IMR-90 (cell line): ENCODE data around the gene MCTP1. TPM values are rescaled to one million over a fixed set of nuclear protein-coding genes. Genes with fewer than 3 reads are reported as not detected.

Experiments used
- ATAC-seq: fragments of 200-7000 bp; cut with Tn5 transposase; 2 replicates; pipeline ENCODE4 v1.9.1; 2020; ENCODE audit warnings: low read depth, mild to moderate bottlenecking, moderate library complexity
- BruUV-seq: library from RNA; stranded (reverse); fragments of 400-500 nt; replicated peaks from 2 replicates; lab custom pipeline; 2021; lab: Mats Ljungman, UMichigan
- CTCF ChIA-PET: fragments of 300-600 bp; formaldehyde crosslinking; extraction: SDS; loops from one replicate; lab custom pipeline; 2021; ENCODE audit warnings: antibody characterized with exemption; lab: Yijun Ruan, JAX
- POLR2A ChIA-PET: fragments of 300-600 bp; sonication (Branson Sonifier 250); formaldehyde crosslinking; loops from one replicate; lab custom pipeline; 2022; ENCODE audit warnings: antibody characterized with exemption; ENCODE audit not compliant: unreplicated experiment; lab: Charles Lee
- DNase-seq: peaks from one replicate; pipeline ENCODE4 v3.0.0; 2013
- H2AFZ ChIP-seq: replicated peaks from 2 replicates; pipeline ENCODE3; 2013; ENCODE audit warnings: low read length, mild to moderate bottlenecking; ENCODE audit not compliant: poor library complexity
- H2AK5ac ChIP-seq: 2 replicates; pipeline ENCODE4 v1.6.1; 2013; ENCODE audit warnings: low read depth, low read length, inconsistent platforms
- H2AK9ac ChIP-seq: replicated peaks from 2 replicates; pipeline ENCODE3; 2013; ENCODE audit warnings: mild to moderate bottlenecking, low read depth, low read length, moderate library complexity; ENCODE audit not compliant: poor library complexity
- H2BK120ac ChIP-seq: 2 replicates; pipeline ENCODE4 v1.6.1; 2013; ENCODE audit warnings: low read depth, low read length, inconsistent platforms
- H2BK15ac ChIP-seq: 3 replicates; pipeline ENCODE4 v1.6.1; 2013; ENCODE audit warnings: low read depth, low read length, inconsistent platforms
- H2BK20ac ChIP-seq: 2 replicates; pipeline ENCODE4 v1.6.1; 2013; ENCODE audit warnings: low read depth, mild to moderate bottlenecking, inconsistent platforms, low read length, moderate library complexity
- H2BK5ac ChIP-seq: 2 replicates; pipeline ENCODE4 v1.6.1; 2013; ENCODE audit warnings: mild to moderate bottlenecking, low read depth, low read length, inconsistent platforms; ENCODE audit not compliant: poor library complexity, severe bottlenecking
- H3K14ac ChIP-seq: replicated peaks from 2 replicates; pipeline ENCODE4 v1.6.1; 2013; ENCODE audit warnings: low read depth, low read length, inconsistent platforms
- H3K18ac ChIP-seq: 2 replicates; pipeline ENCODE4 v1.6.1; 2013; ENCODE audit warnings: low read depth, low read length, control low read depth
- H3K23ac ChIP-seq: 2 replicates; pipeline ENCODE4 v1.6.1; 2013; ENCODE audit warnings: low read depth, low read length, inconsistent platforms
- H3K27ac ChIP-seq: 2 replicates; pipeline ENCODE4 v1.5.1; 2013; ENCODE audit warnings: mild to moderate bottlenecking, control low read depth, low read length; ENCODE audit not compliant: insufficient read depth
- H3K27me3 ChIP-seq: 2 replicates; pipeline ENCODE4 v1.6.1; 2013; ENCODE audit warnings: low read length; ENCODE audit not compliant: control insufficient read depth, insufficient read depth
- H3K36me3 ChIP-seq: 2 replicates; pipeline ENCODE4 v1.6.1; 2013; ENCODE audit warnings: low read length, mixed read lengths; ENCODE audit not compliant: control insufficient read depth, insufficient read depth
- H3K4ac ChIP-seq: 2 replicates; pipeline ENCODE4 v1.6.1; 2013; ENCODE audit warnings: low read depth, low read length, inconsistent platforms
- H3K4me1 ChIP-seq: 2 replicates; pipeline ENCODE4 v1.6.1; 2013; ENCODE audit warnings: low read length, mixed read lengths; ENCODE audit not compliant: control insufficient read depth, insufficient read depth
- H3K4me2 ChIP-seq: 2 replicates; pipeline ENCODE4 v1.6.1; 2013; ENCODE audit warnings: low read depth, mild to moderate bottlenecking, control low read depth, low read length, moderate library complexity
- H3K4me3 ChIP-seq: 2 replicates; pipeline ENCODE4 v1.5.1; 2013; ENCODE audit warnings: low read depth, mild to moderate bottlenecking, control low read depth, low read length, moderate library complexity; ENCODE audit not compliant: insufficient read depth
- H3K56ac ChIP-seq: 2 replicates; pipeline ENCODE4 v1.6.1; 2013; ENCODE audit warnings: low read length, inconsistent platforms; ENCODE audit not compliant: insufficient read depth; ENCODE audit errors: extremely low read depth
- H3K79me1 ChIP-seq, 2 experiments: 2 replicates each; pipeline ENCODE4 v1.6.1; 2013; ENCODE audit warnings: low read length in 2 of 2, inconsistent platforms in 1 of 2, low read depth in 1 of 2
- H3K9ac ChIP-seq: 2 replicates; pipeline ENCODE4 v1.6.1; 2013; ENCODE audit warnings: low read depth, low read length, control low read depth
- H3K9me1 ChIP-seq: 2 replicates; pipeline ENCODE4 v1.6.1; 2013; ENCODE audit warnings: low read length, inconsistent platforms; ENCODE audit not compliant: insufficient read depth
- H3K9me3 ChIP-seq: 2 replicates; pipeline ENCODE4 v1.6.1; 2013; ENCODE audit warnings: low read length; ENCODE audit not compliant: control insufficient read depth, insufficient read depth
- H4K20me1 ChIP-seq: 2 replicates; pipeline ENCODE4 v1.6.1; 2013; ENCODE audit warnings: low read length, inconsistent platforms; ENCODE audit not compliant: insufficient read depth
- H4K5ac ChIP-seq: 2 replicates; pipeline ENCODE4 v1.6.1; 2013; ENCODE audit warnings: mild to moderate bottlenecking, low read depth, low read length, control low read depth
- H4K8ac ChIP-seq, 2 experiments: 2 replicates each; pipeline ENCODE4 v1.6.1; 2013; ENCODE audit warnings: low read depth in 2 of 2, low read length in 2 of 2, control low read depth in 1 of 2, inconsistent platforms in 1 of 2
- H4K91ac ChIP-seq: 2 replicates; pipeline ENCODE4 v1.6.1; 2013; ENCODE audit warnings: low read depth, low read length, inconsistent platforms; ENCODE audit not compliant: insufficient read depth
- BHLHE40 ChIP-seq: fragments of 150-350 bp; IDR thresholded peaks from 2 replicates; pipeline ENCODE4 v1.6.1; 2016; ENCODE audit warnings: mild to moderate bottlenecking, low read depth, low read length
- CEBPB ChIP-seq: IDR thresholded peaks from 2 replicates; pipeline ENCODE4 v1.6.1; 2012; ENCODE audit warnings: low read depth, low read length, improper control_type of control experiment
- CHD1 ChIP-seq: IDR thresholded peaks from 2 replicates; pipeline ENCODE4 v1.6.1; 2012; ENCODE audit warnings: low read depth, low read length, improper control_type of control experiment
- FOS ChIP-seq: fragments of 150-350 bp; IDR thresholded peaks from 2 replicates; pipeline ENCODE4 v1.6.1; 2016; ENCODE audit warnings: low read depth, low read length
- MAFK ChIP-seq: IDR thresholded peaks from 2 replicates; pipeline ENCODE4 v1.6.1; 2012; ENCODE audit warnings: low read depth, low read length, improper control_type of control experiment
- MAZ ChIP-seq: IDR thresholded peaks from 2 replicates; pipeline ENCODE4 v1.6.1; 2012; ENCODE audit warnings: low read depth, mild to moderate bottlenecking, low read length, improper control_type of control experiment, moderate library complexity, borderline replicate concordance
- NFE2L2 ChIP-seq: fragments of 150-350 bp; IDR thresholded peaks from 2 replicates; pipeline ENCODE4 v1.6.1; 2016; ENCODE audit warnings: low read depth, mild to moderate bottlenecking, low read length
- POLR2A ChIP-seq: IDR thresholded peaks from 2 replicates; pipeline ENCODE4 v1.6.1; 2012; ENCODE audit warnings: mild to moderate bottlenecking, low read depth, low read length
- RAD21 ChIP-seq: IDR thresholded peaks from 2 replicates; pipeline ENCODE4 v1.6.1; 2012; ENCODE audit warnings: low read length, improper control_type of control experiment
- RCOR1 ChIP-seq: IDR thresholded peaks from 2 replicates; pipeline ENCODE4 v1.6.1; 2012; ENCODE audit warnings: mild to moderate bottlenecking, low read length, improper control_type of control experiment; ENCODE audit not compliant: insufficient replicate concordance
- WGBS, 2 experiments: methylation state at CpG; one replicate each; pipeline versions ENCODE4 v1.1.5 to v1.1.7; 2013; ENCODE audit warnings: missing lambda C conversion rate in 2 of 2; ENCODE audit not compliant: insufficient read length in 1 of 2; ENCODE audit errors: extremely low coverage in 2 of 2; 5-methylcytosine and 5-hydroxymethylcytosine counted together
- dilution Hi-C: fragments of 300-500 bp; cut with HindIII; formaldehyde crosslinking; loops from one replicate; pipeline ENCODE4 v1.14.3; 2018; ENCODE audit warnings: low sequenced_read_pairs; ENCODE audit not compliant: unreplicated experiment
- in situ Hi-C: fragments of 300-500 bp; cut with MboI; formaldehyde crosslinking; loops from 3 replicates; pipeline ENCODE4 v1.14.3; 2019; ENCODE audit warnings: low sequenced_read_pairs, inconsistent platforms, mixed read lengths
- intact Hi-C: fragments of 100-400 bp; cut with micrococcal nuclease; formaldehyde crosslinking; loops from 2 replicates; pipeline ENCODE4 v1.10.0; 2022
- polyA plus RNA-seq, 3 experiments: library from polyadenylated mRNA; depleted of rRNA; stranded (reverse); fragments of >200 nt; gene quantifications; 2 replicates each; pipeline ENCODE4 v1.2.3, GENCODE V29; 2012; ENCODE audit warnings: low replicate concordance in 1 of 3
- total RNA-seq: library from RNA; depleted of rRNA; stranded (reverse); fragments of >200 nt; gene quantifications from 2 replicates; pipeline ENCODE4 v1.2.3, GENCODE V29; 2012
- TF ChIP-seq, protein P1 (sequence below): fragments of 150-350 bp; IDR thresholded peaks from 2 replicates; pipeline ENCODE4 v1.6.1; 2017; ENCODE audit warnings: mild to moderate bottlenecking, antibody characterized with exemption, low read length, low read depth
- TF ChIP-seq, protein P2 (sequence below): conservative IDR thresholded peaks from 2 replicates; pipeline ENCODE4 v1.5.1; 2012; ENCODE audit warnings: mild to moderate bottlenecking, low read depth, low read length, improper control_type of control experiment
- TF ChIP-seq, protein P3 (sequence below): fragments of 150-350 bp; IDR thresholded peaks from 2 replicates; pipeline ENCODE4 v1.6.1; 2016; ENCODE audit warnings: low read depth, mild to moderate bottlenecking, low read length, moderate library complexity, borderline replicate concordance

Gene MCTP1
- total and polyA plus RNA-seq, 2 of the 4 experiments (the other 2 are of a cell fraction) = 0.21 TPM; not detected in 1

DNA sequence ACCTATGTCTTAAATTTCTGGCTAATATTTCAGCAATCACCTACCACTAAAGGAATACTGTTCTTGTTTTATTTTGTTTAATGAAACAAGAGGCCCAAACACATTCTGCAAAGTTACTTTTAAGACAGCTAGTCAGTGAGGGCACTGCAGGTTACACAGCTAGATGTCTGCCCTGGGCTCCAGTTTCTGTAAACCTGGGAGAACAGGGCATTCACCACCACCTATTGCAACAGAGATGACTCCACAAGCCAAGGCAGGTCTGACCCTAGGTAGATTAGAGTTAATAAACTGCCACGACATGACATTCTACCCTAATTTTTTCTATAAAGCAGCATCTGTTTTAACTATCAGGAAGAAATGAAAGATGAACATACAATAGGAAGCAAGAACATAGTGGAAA, 575.6 kb downstream of the MCTP1 start:
- DNase-seq = no peak
- H4K91ac ChIP-seq = no peak overlapping the region
- no peak for TF ChIP-seq FOS
- TF ChIP-seq, protein P1, sequence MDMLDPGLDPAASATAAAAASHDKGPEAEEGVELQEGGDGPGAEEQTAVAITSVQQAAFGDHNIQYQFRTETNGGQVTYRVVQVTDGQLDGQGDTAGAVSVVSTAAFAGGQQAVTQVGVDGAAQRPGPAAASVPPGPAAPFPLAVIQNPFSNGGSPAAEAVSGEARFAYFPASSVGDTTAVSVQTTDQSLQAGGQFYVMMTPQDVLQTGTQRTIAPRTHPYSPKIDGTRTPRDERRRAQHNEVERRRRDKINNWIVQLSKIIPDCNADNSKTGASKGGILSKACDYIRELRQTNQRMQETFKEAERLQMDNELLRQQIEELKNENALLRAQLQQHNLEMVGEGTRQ = no peak
- TF ChIP-seq MAZ = no peak
- TF ChIP-seq, protein P2, sequence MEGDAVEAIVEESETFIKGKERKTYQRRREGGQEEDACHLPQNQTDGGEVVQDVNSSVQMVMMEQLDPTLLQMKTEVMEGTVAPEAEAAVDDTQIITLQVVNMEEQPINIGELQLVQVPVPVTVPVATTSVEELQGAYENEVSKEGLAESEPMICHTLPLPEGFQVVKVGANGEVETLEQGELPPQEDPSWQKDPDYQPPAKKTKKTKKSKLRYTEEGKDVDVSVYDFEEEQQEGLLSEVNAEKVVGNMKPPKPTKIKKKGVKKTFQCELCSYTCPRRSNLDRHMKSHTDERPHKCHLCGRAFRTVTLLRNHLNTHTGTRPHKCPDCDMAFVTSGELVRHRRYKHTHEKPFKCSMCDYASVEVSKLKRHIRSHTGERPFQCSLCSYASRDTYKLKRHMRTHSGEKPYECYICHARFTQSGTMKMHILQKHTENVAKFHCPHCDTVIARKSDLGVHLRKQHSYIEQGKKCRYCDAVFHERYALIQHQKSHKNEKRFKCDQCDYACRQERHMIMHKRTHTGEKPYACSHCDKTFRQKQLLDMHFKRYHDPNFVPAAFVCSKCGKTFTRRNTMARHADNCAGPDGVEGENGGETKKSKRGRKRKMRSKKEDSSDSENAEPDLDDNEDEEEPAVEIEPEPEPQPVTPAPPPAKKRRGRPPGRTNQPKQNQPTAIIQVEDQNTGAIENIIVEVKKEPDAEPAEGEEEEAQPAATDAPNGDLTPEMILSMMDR = no peak
- no peak for TF ChIP-seq RCOR1
- TF ChIP-seq CHD1 = no peak
- no peak for TF ChIP-seq MAFK
- no peak for TF ChIP-seq NFE2L2
- TF ChIP-seq CEBPB = no peak
- TF ChIP-seq, protein P3, sequence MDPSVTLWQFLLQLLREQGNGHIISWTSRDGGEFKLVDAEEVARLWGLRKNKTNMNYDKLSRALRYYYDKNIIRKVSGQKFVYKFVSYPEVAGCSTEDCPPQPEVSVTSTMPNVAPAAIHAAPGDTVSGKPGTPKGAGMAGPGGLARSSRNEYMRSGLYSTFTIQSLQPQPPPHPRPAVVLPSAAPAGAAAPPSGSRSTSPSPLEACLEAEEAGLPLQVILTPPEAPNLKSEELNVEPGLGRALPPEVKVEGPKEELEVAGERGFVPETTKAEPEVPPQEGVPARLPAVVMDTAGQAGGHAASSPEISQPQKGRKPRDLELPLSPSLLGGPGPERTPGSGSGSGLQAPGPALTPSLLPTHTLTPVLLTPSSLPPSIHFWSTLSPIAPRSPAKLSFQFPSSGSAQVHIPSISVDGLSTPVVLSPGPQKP = no peak
- TF ChIP-seq POLR2A = no peak
- TF ChIP-seq RAD21 = no peak
- no peak for TF ChIP-seq BHLHE40
- no peaks in the 10 kb centered on the region for H3K9me3 ChIP-seq
- no peak overlapping the region for H3K18ac ChIP-seq
- ATAC-seq = no peak
- H3K4me1 ChIP-seq = 0 out of 2 replicates have a peak, but pooled peaks cover 1% of the 10 kb centered on the region
- intact Hi-C loops = no loop called here
- WGBS, 2 experiments = no CpG with 5 or more reads among the region's 1 CpG
- H3K79me1 ChIP-seq = no peaks in the 10 kb centered on the region
- H4K8ac ChIP-seq = no peak overlapping the region
- no peak overlapping the region for H3K23ac ChIP-seq
- no peak overlapping the region for H3K56ac ChIP-seq
- H2BK20ac ChIP-seq = no peak overlapping the region
- CTCF ChIA-PET = interaction anchor here (0.6 kb wide), 1 partner anchor 130 kb away, joined by 5 read pairs; no protein-coding TSS in a partner anchor
- no peak overlapping the region for H2BK5ac ChIP-seq
- H3K4ac ChIP-seq = no peak overlapping the region
- H2BK120ac ChIP-seq = no peak overlapping the region
- no peak overlapping the region for H3K9ac ChIP-seq
- H3K14ac ChIP-seq = no peak overlapping the region
- no peaks in the 10 kb centered on the region; the same call in 1 of the 2 replicates for H3K9me1 ChIP-seq
- H3K4me3 ChIP-seq = no peak overlapping the region
- H4K20me1 ChIP-seq = no peaks in the 10 kb centered on the region
- no peak overlapping the region for H2BK15ac ChIP-seq
- H2AK9ac ChIP-seq = no peak overlapping the region
- H4K5ac ChIP-seq = no peak overlapping the region
- no peak overlapping the region for H3K27ac ChIP-seq
- BruUV-seq = no TSS peak
- no peaks in the 10 kb centered on the region for H3K36me3 ChIP-seq
- H2AK5ac ChIP-seq = no peak overlapping the region
- H3K27me3 ChIP-seq = no peaks in the 10 kb centered on the region
- dilution Hi-C loops = no loop called here
- no peak overlapping the region for H2AFZ ChIP-seq
- in situ Hi-C loops = no loop called here
- no peak overlapping the region for H3K4me2 ChIP-seq
- POLR2A ChIA-PET = no interaction called here
